Measurements from ENCODE around the gene ADGRG6. TPM values are rescaled to one million over a fixed set of nuclear protein-coding genes. Genes with fewer than 3 reads are reported as not detected.

Gene ADGRG6
- total RNA-seq, 1 donor from 2014 or later: 0.07 TPM

- Mint-ChIP-seq H3K27me3 (ENCODE audit: low read depth) (peaks cover 2% of the 10 kb centered on the region), H3K9me3 (peaks cover 23% of the 10 kb centered on the region), H3K4me3 (ENCODE audit: low read depth) (no peak overlapping the region), H3K36me3 (ENCODE audit: low read depth) (no peaks in the 10 kb centered on the region), H3K27ac (no peak overlapping the region), H3K4me1 (ENCODE audit: low read depth) (peaks cover 1% of the 10 kb centered on the region)
- intact Hi-C loops (cut with micrococcal nuclease): no loop called here
- no peak for DNase-seq (ENCODE audit: low spot score)
Measured at GRCh38 chr6:142463988-142464387, 162.2 kb downstream of the ADGRG6 start.

- intact Hi-C loops (cut with micrococcal nuclease): no loop called here
- H3K4me1 Mint-ChIP-seq (ENCODE audit: low read depth): peaks cover 2% of the 10 kb centered on the region
- no peaks in the 10 kb centered on the region for H3K36me3 Mint-ChIP-seq (ENCODE audit: low read depth)
Measured at GRCh38 chr6:142469220-142469619, 167.4 kb downstream of the ADGRG6 start.

DNA sequence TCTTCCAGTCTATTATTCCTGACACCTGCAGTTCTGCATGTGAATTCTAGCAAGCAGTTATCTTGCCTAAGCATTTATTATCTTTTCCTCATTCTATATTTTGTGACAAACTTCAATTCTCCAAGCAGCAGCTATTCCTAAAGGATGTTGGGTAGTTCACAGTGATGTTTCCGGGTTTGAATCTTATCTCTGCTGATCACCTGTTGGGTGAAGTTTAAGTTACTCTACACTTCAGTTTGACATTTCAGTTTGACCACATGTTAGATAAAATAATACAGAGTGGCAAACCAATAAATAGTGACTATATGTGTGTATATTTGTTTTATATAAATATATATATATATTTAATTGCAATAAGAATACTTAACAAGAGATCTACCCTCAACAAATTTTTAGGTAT, 168.6 kb downstream of the ADGRG6 start:
- intact Hi-C loops (cut with micrococcal nuclease): loop anchor here (10.0 kb wide), 4 partner anchors 94 to 954 kb away; partner anchors contain the start of genes NMBR and VTA1
- H3K36me3 Mint-ChIP-seq (ENCODE audit: low read depth): no peaks in the 10 kb centered on the region
- H3K4me1 Mint-ChIP-seq (ENCODE audit: low read depth): peaks cover 5% of the 10 kb centered on the region
- no peak for DNase-seq (ENCODE audit: low spot score)
- peaks cover 11% of the 10 kb centered on the region for H3K27me3 Mint-ChIP-seq (ENCODE audit: low read depth)
- no peak overlapping the region for H3K4me3 Mint-ChIP-seq (ENCODE audit: low read depth)
- no peaks in the 10 kb centered on the region for H3K9me3 Mint-ChIP-seq
- H3K27ac Mint-ChIP-seq: no peak overlapping the region

More at GRCh38 chr6:142469220-142469619, 167.4 kb downstream of the ADGRG6 start:
- H3K27ac Mint-ChIP-seq: no peak overlapping the region
- DNase-seq (ENCODE audit: low spot score): no peak
- H3K27me3 Mint-ChIP-seq (ENCODE audit: low read depth): peaks cover 5% of the 10 kb centered on the region
- H3K4me3 Mint-ChIP-seq (ENCODE audit: low read depth): no peak overlapping the region
- H3K9me3 Mint-ChIP-seq: no peaks in the 10 kb centered on the region

GRCh38 chr6:142474531-142475289, 172.9 kb downstream of the ADGRG6 start:
- peaks cover 8% of the 10 kb centered on the region for H3K27me3 Mint-ChIP-seq (ENCODE audit: low read depth)
- no peak overlapping the region for H3K4me3 Mint-ChIP-seq (ENCODE audit: low read depth)
- H3K9me3 Mint-ChIP-seq: no peaks in the 10 kb centered on the region
- intact Hi-C loops (cut with micrococcal nuclease): loop anchor here (2.0 to 10.0 kb wide), 5 partner anchors 90 to 950 kb away; partner anchors contain the start of genes NMBR and VTA1
- no peak overlapping the region for H3K27ac Mint-ChIP-seq
- H3K4me1 Mint-ChIP-seq (ENCODE audit: low read depth): peaks cover 3% of the 10 kb centered on the region
- no peak for DNase-seq (ENCODE audit: low spot score)
- H3K36me3 Mint-ChIP-seq (ENCODE audit: low read depth): no peaks in the 10 kb centered on the region

- H3K36me3 Mint-ChIP-seq (ENCODE audit: low read depth): no peaks in the 10 kb centered on the region
- intact Hi-C loops (cut with micrococcal nuclease): loop anchor here (10.0 kb wide), 4 partner anchors 88 to 948 kb away; partner anchors contain the start of genes NMBR and VTA1
- H3K27ac Mint-ChIP-seq: no peak overlapping the region
- DNase-seq (ENCODE audit: low spot score): no peak
- H3K27me3 Mint-ChIP-seq (ENCODE audit: low read depth): peaks cover 7% of the 10 kb centered on the region
- H3K9me3 Mint-ChIP-seq: no peaks in the 10 kb centered on the region
- peaks cover 3% of the 10 kb centered on the region for H3K4me1 Mint-ChIP-seq (ENCODE audit: low read depth)
- H3K4me3 Mint-ChIP-seq (ENCODE audit: low read depth): no peak overlapping the region
Measured at GRCh38 chr6:142476452-142476851, 174.6 kb downstream of the ADGRG6 start.

GRCh38 chr6:142478117-142478516, 176.3 kb downstream of the ADGRG6 start:
- Mint-ChIP-seq H3K27ac (no peak overlapping the region), H3K4me1 (ENCODE audit: low read depth) (peaks cover 3% of the 10 kb centered on the region)
- no peak for DNase-seq (ENCODE audit: low spot score)

GRCh38 chr6:142481466-142481865, 179.7 kb downstream of the ADGRG6 start:
- H3K27ac Mint-ChIP-seq: no peak overlapping the region
- H3K4me3 Mint-ChIP-seq (ENCODE audit: low read depth): no peak overlapping the region
- DNase-seq (ENCODE audit: low spot score): no peak
- H3K36me3 Mint-ChIP-seq (ENCODE audit: low read depth): no peaks in the 10 kb centered on the region
- intact Hi-C loops (cut with micrococcal nuclease): no loop called here
- no peaks in the 10 kb centered on the region for H3K9me3 Mint-ChIP-seq
- H3K27me3 Mint-ChIP-seq (ENCODE audit: low read depth): no peaks in the 10 kb centered on the region
- no peaks in the 10 kb centered on the region for H3K4me1 Mint-ChIP-seq (ENCODE audit: low read depth)

More at GRCh38 chr6:142478117-142478516, 176.3 kb downstream of the ADGRG6 start:
- Mint-ChIP-seq H3K27me3 (ENCODE audit: low read depth) (peaks cover 5% of the 10 kb centered on the region), H3K36me3 (ENCODE audit: low read depth) (no peaks in the 10 kb centered on the region), H3K9me3 (no peaks in the 10 kb centered on the region), H3K4me3 (ENCODE audit: low read depth) (no peak overlapping the region)
- intact Hi-C loops (cut with micrococcal nuclease): loop anchor here (10.0 kb wide), 4 partner anchors 87 to 947 kb away; partner anchors contain the start of genes NMBR and VTA1

DNA sequence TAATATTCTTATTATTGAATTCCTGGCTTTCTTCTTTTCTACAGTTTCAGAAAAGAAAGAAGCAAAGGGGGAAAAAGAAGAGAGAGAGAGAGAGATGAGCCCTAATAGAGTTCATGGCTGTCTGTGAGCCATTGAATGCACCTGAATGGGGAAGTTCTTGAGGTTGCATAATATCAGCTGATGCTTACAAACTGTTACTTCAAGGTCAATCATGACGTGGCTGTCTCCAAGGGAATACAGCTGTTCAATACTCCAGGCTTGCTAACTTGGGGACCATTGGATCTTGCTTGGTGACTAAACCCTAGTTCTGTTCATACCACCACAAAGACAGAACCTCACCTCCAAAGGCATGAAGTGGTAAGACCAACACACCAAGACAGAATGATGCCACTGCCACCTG, 180.4 kb downstream of the ADGRG6 start:
- no peak overlapping the region for H3K4me3 Mint-ChIP-seq (ENCODE audit: low read depth)
- H3K36me3 Mint-ChIP-seq (ENCODE audit: low read depth): no peaks in the 10 kb centered on the region
- H3K9me3 Mint-ChIP-seq: no peaks in the 10 kb centered on the region
- DNase-seq (ENCODE audit: low spot score): no peak
- no peak overlapping the region for H3K27ac Mint-ChIP-seq
- no peaks in the 10 kb centered on the region for H3K4me1 Mint-ChIP-seq (ENCODE audit: low read depth)
- no peaks in the 10 kb centered on the region for H3K27me3 Mint-ChIP-seq (ENCODE audit: low read depth)
- intact Hi-C loops (cut with micrococcal nuclease): no loop called here

- intact Hi-C loops (cut with micrococcal nuclease): no loop called here
- Mint-ChIP-seq H3K9me3 (no peaks in the 10 kb centered on the region), H3K27ac (no peak overlapping the region), H3K36me3 (ENCODE audit: low read depth) (no peaks in the 10 kb centered on the region), H3K4me3 (ENCODE audit: low read depth) (no peak overlapping the region), H3K4me1 (ENCODE audit: low read depth) (no peaks in the 10 kb centered on the region), H3K27me3 (ENCODE audit: low read depth) (no peaks in the 10 kb centered on the region)
- no peak for DNase-seq (ENCODE audit: low spot score)
Measured at GRCh38 chr6:142482974-142483373, 181.2 kb downstream of the ADGRG6 start.

DNA sequence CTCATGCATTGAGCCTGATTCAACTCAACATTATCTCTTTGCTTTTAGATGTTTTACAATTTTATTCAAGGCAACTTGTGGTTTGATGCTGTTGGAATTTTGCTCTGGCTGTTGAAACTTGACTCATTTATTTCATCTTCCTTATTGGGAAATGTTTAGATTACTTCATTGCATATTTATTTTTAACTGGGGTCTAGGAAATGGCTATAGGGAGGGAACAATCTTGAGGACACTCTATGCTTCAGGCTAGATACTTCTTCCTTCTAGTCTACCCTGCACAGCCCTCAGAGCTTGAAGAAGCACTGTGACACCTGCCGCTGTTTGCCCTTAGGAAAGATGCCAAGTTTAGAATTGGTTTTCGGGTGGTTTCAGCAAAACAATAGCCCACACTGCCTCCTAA, 183.4 kb downstream of the ADGRG6 start:
- Mint-ChIP-seq H3K27me3 (ENCODE audit: low read depth) (no peaks in the 10 kb centered on the region), H3K4me3 (ENCODE audit: low read depth) (no peak overlapping the region), H3K4me1 (ENCODE audit: low read depth) (no peaks in the 10 kb centered on the region), H3K27ac (no peak overlapping the region), H3K9me3 (no peaks in the 10 kb centered on the region), H3K36me3 (ENCODE audit: low read depth) (no peaks in the 10 kb centered on the region)
- intact Hi-C loops (cut with micrococcal nuclease): no loop called here
- no peak for DNase-seq (ENCODE audit: low spot score)

GRCh38 chr6:142489722-142490610, 188.2 kb downstream of the ADGRG6 start:
- no peak overlapping the region for H3K27ac Mint-ChIP-seq
- H3K36me3 Mint-ChIP-seq (ENCODE audit: low read depth): no peaks in the 10 kb centered on the region
- no peaks in the 10 kb centered on the region for H3K4me1 Mint-ChIP-seq (ENCODE audit: low read depth)
- H3K4me3 Mint-ChIP-seq (ENCODE audit: low read depth): no peak overlapping the region
- intact Hi-C loops (cut with micrococcal nuclease): no loop called here
- no peak for DNase-seq (ENCODE audit: low spot score)
- H3K27me3 Mint-ChIP-seq (ENCODE audit: low read depth): no peaks in the 10 kb centered on the region
- no peaks in the 10 kb centered on the region for H3K9me3 Mint-ChIP-seq
